HCT116 (cell line): ENCODE measurements around the gene PUSL1. TPM values are rescaled to one million over a fixed set of nuclear protein-coding genes. Genes with fewer than 3 reads are reported as not detected.

ENCODE experiments used
- ATAC-seq: fragments of 200-7000 bp; cut with Tn5 transposase; 2 replicates; pipeline ENCODE4 v1.9.1; 2020; ENCODE audit warnings: mild to moderate bottlenecking, moderate library complexity
- BruUV-seq: library from RNA; stranded (reverse); fragments of 400-500 nt; replicated peaks from 2 replicates; lab custom pipeline; 2021; lab: Mats Ljungman, UMichigan
- CTCF ChIA-PET: fragments of 300-600 bp; sonication (Branson Sonifier 250); formaldehyde crosslinking; loops from one replicate; lab custom pipeline; 2021; ENCODE audit warnings: antibody characterized with exemption; lab: Charles Lee
- POLR2A ChIA-PET: fragments of 300-600, 350-600 bp; sonication (Branson Sonifier 250); formaldehyde crosslinking; loops from one replicate; lab custom pipeline; 2021; ENCODE audit warnings: antibody characterized with exemption; lab: Charles Lee
- RAD21 ChIA-PET, 2 experiments: fragments of 300-600 bp; sonication (Branson Sonifier 250); formaldehyde crosslinking; loops; one replicate each; lab custom pipeline; 2023; ENCODE audit warnings: low total read pairs in 2 of 2; ENCODE audit not compliant: uncharacterized antibody in 2 of 2, unreplicated experiment in 2 of 2, low non-redundant PET in 1 of 2; lab: Charles Lee
- DNase-seq: peaks from one replicate; pipeline ENCODE4 v3.0.0-alpha.2; 2010; ENCODE audit warnings: low read depth, low spot score
- H2AFZ ChIP-seq: fragments of 200-600 bp; shearing (Covaris generic), sonication (generic); 2 replicates; pipeline ENCODE4 v1.6.1; 2017; ENCODE audit warnings: low read depth, mixed run types, mixed read lengths, antibody characterized with exemption, low read length; ENCODE audit not compliant: poor library complexity, severe bottlenecking
- H3K27ac ChIP-seq: 2 replicates; pipeline ENCODE4 v1.5.1; 2012; ENCODE audit warnings: low read depth, low read length
- H3K27me3 ChIP-seq: fragments of 200-600 bp; sonication (generic); 2 replicates; pipeline ENCODE4 v1.6.1; 2016; ENCODE audit warnings: mixed run types, low read length, mixed read lengths; ENCODE audit not compliant: insufficient read depth
- H3K36me3 ChIP-seq, 2 experiments: fragments of 200-500 bp in 1 of 2; fragments of 200-600 bp in 1 of 2; sonication (Bioruptor generic) in 1 of 2; sonication (generic) in 1 of 2; 2 replicates each; pipeline versions ENCODE4 v1.5.1 to v1.6.1; 2014 to 2016; ENCODE audit warnings: low read length in 2 of 2, inconsistent platforms in 1 of 2, mixed read lengths in 1 of 2, mixed run types in 1 of 2; ENCODE audit not compliant: insufficient read depth in 2 of 2, control insufficient read depth in 1 of 2
- H3K4me1 ChIP-seq, 2 experiments: fragments of 200-600 bp in 1 of 2; sonication (generic) in 1 of 2; 2 replicates each; pipeline versions ENCODE4 v1.5.1 to v1.6.1; 2012 to 2017; ENCODE audit warnings: low read length in 2 of 2, inconsistent platforms in 1 of 2, mild to moderate bottlenecking in 1 of 2, mixed read lengths in 1 of 2, mixed run types in 1 of 2, moderate library complexity in 1 of 2; ENCODE audit not compliant: insufficient read depth in 2 of 2, control insufficient read depth in 1 of 2
- H3K4me2 ChIP-seq: fragments of 200-600 bp; sonication (generic); 2 replicates; pipeline ENCODE4 v1.6.1; 2017; ENCODE audit warnings: mixed run types, low read length, mixed read lengths
- H3K4me3 ChIP-seq, 2 experiments: fragments of 200-600 bp in 1 of 2; sonication (generic) in 1 of 2; replicated peaks in 1 of 2; 2 replicates each; pipeline ENCODE4 v1.5.1; 2011 to 2016; ENCODE audit warnings: low read length in 2 of 2, control low read depth in 1 of 2, low read depth in 1 of 2, mild to moderate bottlenecking in 1 of 2, mixed read lengths in 1 of 2, mixed run types in 1 of 2
- H3K79me2 ChIP-seq: fragments of 200-600 bp; sonication (generic); 2 replicates; pipeline ENCODE4 v1.6.1; 2017; ENCODE audit warnings: mild to moderate bottlenecking, mixed run types, low read length, moderate library complexity, mixed read lengths; ENCODE audit not compliant: insufficient read depth
- H3K9ac ChIP-seq: fragments of 200-600 bp; sonication (generic); 2 replicates; pipeline ENCODE4 v1.6.1; 2016; ENCODE audit warnings: low read length, mixed read lengths
- H3K9me2 ChIP-seq: fragments of 200-600 bp; sonication (generic), shearing (Covaris generic); 2 replicates; pipeline ENCODE4 v1.6.1; 2017; ENCODE audit warnings: mixed run types, mild to moderate bottlenecking, moderate library complexity; ENCODE audit not compliant: insufficient read depth
- H3K9me3 ChIP-seq, 2 experiments: fragments of 200-500 bp in 1 of 2; fragments of 200-600 bp in 1 of 2; sonication (Bioruptor generic) in 1 of 2; sonication (generic) in 1 of 2; 2 replicates each; pipeline ENCODE4 v1.6.1; 2014 to 2017; ENCODE audit warnings: low read length in 2 of 2, mixed read lengths in 2 of 2, inconsistent platforms in 1 of 2, low read depth in 1 of 2, mild to moderate bottlenecking in 1 of 2, mixed run types in 1 of 2, moderate library complexity in 1 of 2; ENCODE audit not compliant: control insufficient read depth in 1 of 2, insufficient read depth in 1 of 2
- H4K20me1 ChIP-seq: fragments of 200-600 bp; sonication (generic), shearing (Covaris generic); 2 replicates; pipeline ENCODE4 v1.6.1; 2017; ENCODE audit warnings: mixed run types, mild to moderate bottlenecking, moderate library complexity; ENCODE audit not compliant: insufficient read depth
- CEBPB ChIP-seq: IDR thresholded peaks from 2 replicates; pipeline ENCODE4 v1.6.1; 2012; ENCODE audit warnings: low read depth
- CTCF ChIP-seq, 3 experiments: fragments of 200-600 bp in 1 of 3; sonication (generic) in 1 of 3; IDR thresholded peaks in 2 of 3; conservative IDR thresholded peaks in 1 of 3; 2 replicates each; pipeline ENCODE4 v1.5.1; 2012 to 2017; ENCODE audit warnings: low read depth in 2 of 3, low read length in 2 of 3, antibody characterized with exemption in 1 of 3, borderline replicate concordance in 1 of 3, control low read depth in 1 of 3, mild to moderate bottlenecking in 1 of 3, mixed read lengths in 1 of 3, mixed run types in 1 of 3, moderate library complexity in 1 of 3; ENCODE audit not compliant: insufficient read depth in 1 of 3
- EGR1 ChIP-seq: IDR thresholded peaks from 2 replicates; pipeline ENCODE4 v1.6.1; 2012; ENCODE audit warnings: low read depth
- EZH2phosphoT487 ChIP-seq: fragments of 200-600 bp; IDR thresholded peaks from 2 replicates; pipeline ENCODE4 v1.6.1; 2018; ENCODE audit warnings: antibody characterized with exemption, borderline replicate concordance
- MAX ChIP-seq: IDR thresholded peaks from 2 replicates; pipeline ENCODE4 v1.6.1; 2012
- REST ChIP-seq: IDR thresholded peaks from 2 replicates; pipeline ENCODE4 v1.6.1; 2012; ENCODE audit warnings: low read depth
- SP1 ChIP-seq: IDR thresholded peaks from 2 replicates; pipeline ENCODE4 v1.6.1; 2012; ENCODE audit warnings: low read depth
- YY1 ChIP-seq: IDR thresholded peaks from 2 replicates; pipeline ENCODE4 v1.6.1; 2011; ENCODE audit warnings: low read length, low read depth, moderate library complexity, mild to moderate bottlenecking; ENCODE audit not compliant: insufficient replicate concordance; ENCODE audit errors: extremely low read depth
- ZBTB33 ChIP-seq: IDR thresholded peaks from 2 replicates; pipeline ENCODE4 v1.6.1; 2011; ENCODE audit warnings: mild to moderate bottlenecking, low read length, moderate library complexity; ENCODE audit not compliant: insufficient replicate concordance; ENCODE audit errors: extremely low read depth
- ZFX ChIP-seq: fragments of 450-650 bp; IDR thresholded peaks from 2 replicates; pipeline ENCODE4 v1.6.1; 2017
- intact Hi-C: fragments of 100-400 bp; cut with micrococcal nuclease; formaldehyde crosslinking; loops from 2 replicates; pipeline ENCODE4 v1.10.0; 2022
- total RNA-seq: library from RNA; stranded (reverse); gene quantifications from one replicate; pipeline ENCODE4 v1.2.1, GENCODE V29; 2021; ENCODE audit not compliant: unreplicated experiment

The PUSL1 gene
- total RNA-seq, 1 experiment from 2014 or later = 47.2 TPM

- Histone ChIP-seq H3K9ac (no peak overlapping the region), H3K4me1 (peaks cover 0 to 26% of the 10 kb centered on the region in 2 experiments; a peak in 3 of 4 replicates), H3K9me3 (no peaks in the 10 kb centered on the region), H3K27me3 (no peaks in the 10 kb centered on the region), H3K9me2 (no peaks in the 10 kb centered on the region), H3K36me3 (no peaks in the 10 kb centered on the region), H4K20me1 (no peaks in the 10 kb centered on the region), H3K4me3 (no peak overlapping the region), H2AFZ (no peak overlapping the region), H3K27ac (no peak overlapping the region), H3K79me2 (no peaks in the 10 kb centered on the region), H3K4me2 (no peak overlapping the region)
- ATAC-seq (peak; percentile 59), DNase-seq (no peak)
- ChIA-PET CTCF (interaction anchor here (1.5 kb wide), 1 partner anchor 8 kb away, joined by 4 read pairs; no protein-coding TSS in a partner anchor), POLR2A (no interaction called here), RAD21 (no interaction called here)
- TF ChIP-seq EZH2phosphoT487 (no peak), MAX (no peak), CTCF (IDR thresholded peaks at IDR 0.05 in 2 of 3, conservative IDR thresholded peaks at IDR 0.05 in 1 of 3; ENCODE audit: borderline replicate concordance in 1 of 3, insufficient read depth in 1 of 3, low read depth in 2 of 3, low read length in 2 of 3) (peak in 1 of 3 experiments; percentile 23; a peak in 2 of 6 replicates), ZFX (no peak)
- intact Hi-C loops = no loop called here
- no TSS peak for BruUV-seq
These were observed 24.6 kb upstream of the PUSL1 start for GRCh38 chr1:1283821-1284220.

GRCh38 chr1:1284221-1285101, 23.9 kb upstream of the PUSL1 start:
- DNase-seq (no peak), ATAC-seq (no peak)
- H3K4me3 ChIP-seq = no peak overlapping the region
- no peaks in the 10 kb centered on the region for H3K36me3 ChIP-seq
- intact Hi-C loops = no loop called here
- H3K9me2 ChIP-seq = no peaks in the 10 kb centered on the region
- ChIA-PET CTCF (no interaction called here), RAD21 (no interaction called here), POLR2A (no interaction called here)
- H3K27me3 ChIP-seq = no peaks in the 10 kb centered on the region
- H3K9ac ChIP-seq = no peak overlapping the region
- H3K4me1 ChIP-seq = peaks cover 0 to 23% of the 10 kb centered on the region in 2 experiments; a peak in 3 of 4 replicates
- no peak overlapping the region for H2AFZ ChIP-seq
- H3K79me2 ChIP-seq = no peaks in the 10 kb centered on the region
- H4K20me1 ChIP-seq = no peaks in the 10 kb centered on the region
- H3K9me3 ChIP-seq = no peaks in the 10 kb centered on the region
- H3K4me2 ChIP-seq = no peak overlapping the region
- BruUV-seq = no TSS peak
- H3K27ac ChIP-seq = no peak overlapping the region; the same call in 1 of the 2 replicates
- TF ChIP-seq REST (no peak), ZBTB33 (no peak), CEBPB (no peak), SP1 (no peak), EGR1 (no peak), YY1 (no peak)
